Measurements from ENCODE around the gene B4GALT3.

Gene B4GALT3

DNA sequence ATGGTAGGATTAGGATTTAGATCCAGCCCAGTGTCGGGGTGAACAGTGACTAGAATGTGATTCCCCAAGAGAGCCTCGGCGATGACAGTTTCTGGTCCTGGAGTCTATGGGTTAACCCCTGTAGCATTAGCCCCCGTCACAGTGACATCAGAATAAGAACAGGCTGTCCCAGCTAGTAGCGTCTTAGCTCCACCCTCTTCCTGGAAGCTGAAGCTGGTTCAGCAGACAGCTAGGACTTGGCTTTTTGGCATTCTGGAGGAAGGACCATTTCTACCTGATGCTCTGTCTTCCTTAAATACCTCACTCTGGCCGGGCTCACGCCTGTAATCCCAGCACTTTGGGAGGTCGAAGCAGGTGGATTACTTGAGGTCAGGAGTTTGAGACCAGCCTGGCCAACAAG is 29.9 kb upstream of the B4GALT3 start:
- CTCF ChIA-PET, result interaction anchor here (1.0 kb wide), 1 partner anchor 20 kb away, joined by 3 read pairs; no protein-coding TSS in a partner anchor
- TF ChIP-seq, protein P1, sequence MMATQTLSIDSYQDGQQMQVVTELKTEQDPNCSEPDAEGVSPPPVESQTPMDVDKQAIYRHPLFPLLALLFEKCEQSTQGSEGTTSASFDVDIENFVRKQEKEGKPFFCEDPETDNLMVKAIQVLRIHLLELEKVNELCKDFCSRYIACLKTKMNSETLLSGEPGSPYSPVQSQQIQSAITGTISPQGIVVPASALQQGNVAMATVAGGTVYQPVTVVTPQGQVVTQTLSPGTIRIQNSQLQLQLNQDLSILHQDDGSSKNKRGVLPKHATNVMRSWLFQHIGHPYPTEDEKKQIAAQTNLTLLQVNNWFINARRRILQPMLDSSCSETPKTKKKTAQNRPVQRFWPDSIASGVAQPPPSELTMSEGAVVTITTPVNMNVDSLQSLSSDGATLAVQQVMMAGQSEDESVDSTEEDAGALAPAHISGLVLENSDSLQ (IDR thresholded peaks at IDR 0.05), result no peak
- no peak for TF ChIP-seq FOXM1 (IDR thresholded peaks at IDR 0.05; ENCODE audit: borderline replicate concordance)
- no peak for TF ChIP-seq FOXK2 (IDR thresholded peaks at IDR 0.05)
- TF ChIP-seq CTBP1 (IDR thresholded peaks at IDR 0.05; ENCODE audit: borderline replicate concordance), result no peak
- no peak for TF ChIP-seq L3MBTL2 (conservative IDR thresholded peaks at IDR 0.05)
- TF ChIP-seq LEF1 (IDR thresholded peaks at IDR 0.05; ENCODE audit: borderline replicate concordance), result no peak
- TF ChIP-seq HDGF (IDR thresholded peaks at IDR 0.05; ENCODE audit: borderline replicate concordance), result no peak
- no peak for TF ChIP-seq FOXA1 (IDR thresholded peaks at IDR 0.05)
- no peak for TF ChIP-seq ELF4 (IDR thresholded peaks at IDR 0.05)
- no peak for TF ChIP-seq NFRKB (IDR thresholded peaks at IDR 0.05)
- TF ChIP-seq SP1 (IDR thresholded peaks at IDR 0.05), result no peak
- no peak for TF ChIP-seq TARDBP (IDR thresholded peaks at IDR 0.05)
- no peak for TF ChIP-seq ARNT (IDR thresholded peaks at IDR 0.05)
- no peak for TF ChIP-seq SUZ12 (IDR thresholded peaks at IDR 0.05)
- DNase-seq (ENCODE audit: extremely low spot score), result no peak
- POLR2A ChIA-PET, result no interaction called here

DNA sequence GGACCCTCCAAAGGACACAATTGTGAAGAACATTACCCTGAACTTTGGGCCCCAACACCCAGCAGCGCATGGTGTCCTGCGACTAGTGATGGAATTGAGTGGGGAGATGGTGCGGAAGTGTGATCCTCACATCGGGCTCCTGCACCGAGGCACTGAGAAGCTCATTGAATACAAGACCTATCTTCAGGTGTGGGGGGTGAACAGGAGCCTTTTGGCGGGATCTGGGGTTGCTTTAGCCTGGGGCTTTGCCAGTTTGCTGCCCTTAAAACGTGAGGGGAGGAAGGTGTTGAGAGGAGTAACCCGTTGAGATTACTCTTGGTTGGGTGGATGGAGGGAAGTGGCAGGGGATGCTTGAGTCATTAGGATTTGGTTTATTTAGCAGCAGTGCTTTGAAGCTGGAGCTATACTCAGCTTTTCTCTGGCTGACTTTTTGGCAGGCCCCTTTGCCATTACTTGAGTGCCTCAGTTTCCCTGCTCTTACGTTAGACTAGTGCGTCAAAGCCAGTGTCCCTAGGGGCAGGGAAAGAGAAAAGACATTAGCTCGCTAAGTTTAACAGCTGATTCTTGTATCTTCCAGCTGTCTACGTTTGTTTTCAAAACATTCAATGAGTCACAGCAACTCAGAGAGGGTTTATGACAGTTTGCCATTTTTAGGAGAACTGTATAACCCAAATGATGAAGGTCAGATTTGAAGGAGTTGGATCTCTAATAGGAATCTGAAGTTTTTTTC is 29.3 kb upstream of the B4GALT3 start:
- ChIA-PET POLR2A (interaction anchor here (0.6 to 1.4 kb wide), 2 partner anchors 74 to 183 kb away, joined by 3 read pairs; partner anchors contain the start of gene DEDD), CTCF (interaction anchor here (1.0 kb wide), 1 partner anchor 21 kb away, joined by 3 read pairs; no protein-coding TSS in a partner anchor)
- no peak for DNase-seq (ENCODE audit: extremely low spot score)
- TF ChIP-seq LEF1 (IDR thresholded peaks at IDR 0.05; ENCODE audit: borderline replicate concordance), result no peak
- no peak for TF ChIP-seq FOXA1 (IDR thresholded peaks at IDR 0.05)
- no peak for TF ChIP-seq TARDBP (IDR thresholded peaks at IDR 0.05)
- TF ChIP-seq NFRKB (IDR thresholded peaks at IDR 0.05), result no peak
- no peak for TF ChIP-seq FOXM1 (IDR thresholded peaks at IDR 0.05; ENCODE audit: borderline replicate concordance)
- no peak for TF ChIP-seq HDGF (IDR thresholded peaks at IDR 0.05; ENCODE audit: borderline replicate concordance)
- no peak for TF ChIP-seq FOXK2 (IDR thresholded peaks at IDR 0.05)
- TF ChIP-seq CTBP1 (IDR thresholded peaks at IDR 0.05; ENCODE audit: borderline replicate concordance), result no peak
- TF ChIP-seq SP1 (IDR thresholded peaks at IDR 0.05), result no peak
- TF ChIP-seq ELF4 (IDR thresholded peaks at IDR 0.05), result no peak
- TF ChIP-seq ARNT (IDR thresholded peaks at IDR 0.05), result no peak
- no peak for TF ChIP-seq SUZ12 (IDR thresholded peaks at IDR 0.05)

DNA sequence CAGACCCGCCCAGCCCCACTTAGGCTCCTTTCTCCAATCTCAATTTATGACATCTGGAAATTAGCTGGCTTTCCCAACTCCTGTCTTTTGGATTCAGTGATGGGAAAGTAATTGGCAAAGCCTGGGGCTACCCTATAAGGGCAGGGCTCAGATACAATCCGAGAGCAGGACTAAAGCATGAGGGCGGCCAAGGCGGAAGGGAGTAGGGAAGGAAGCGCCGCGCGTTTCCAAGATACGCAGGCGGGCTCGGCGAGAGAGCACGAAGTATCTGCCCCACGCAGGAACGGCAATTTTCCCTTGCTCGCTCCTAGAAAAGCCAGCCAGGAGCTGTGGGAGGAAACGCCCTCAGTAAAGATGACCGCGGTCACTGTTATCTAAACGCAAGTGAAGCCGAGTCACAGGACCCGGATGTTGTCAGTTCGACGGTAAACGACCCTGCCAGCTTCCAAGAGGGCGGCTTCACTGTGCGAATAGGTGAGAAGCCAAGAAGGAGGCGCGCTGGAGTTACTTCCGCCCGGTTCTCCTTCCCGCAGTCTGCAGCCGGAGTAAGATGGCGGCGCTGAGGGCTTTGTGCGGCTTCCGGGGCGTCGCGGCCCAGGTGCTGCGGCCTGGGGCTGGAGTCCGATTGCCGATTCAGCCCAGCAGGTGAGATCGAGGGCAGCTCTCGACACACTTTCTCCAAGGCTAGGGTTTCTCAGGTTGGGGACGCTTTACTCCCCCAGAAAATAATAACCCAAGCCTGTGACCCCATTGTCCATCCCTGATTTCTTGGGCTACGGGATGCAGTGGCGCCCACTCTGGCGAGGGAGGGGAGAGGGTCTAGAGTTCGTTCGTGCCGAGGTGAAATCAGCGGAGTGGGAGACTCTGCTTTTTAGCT is 24.8 kb upstream of the B4GALT3 start, which contains the start of gene NDUFS2:
NDUFS2 (plus strand) TSS at position 532 of the 877 bp plus-strand sequence; CDS start at position 551, 19 bp downstream.
- peak; percentile 45; the same call in 1 of the 2 replicates for TF ChIP-seq L3MBTL2 (conservative IDR thresholded peaks at IDR 0.05)
- peak; percentile 71 for TF ChIP-seq NFRKB (IDR thresholded peaks at IDR 0.05)
- TF ChIP-seq FOXA1 (IDR thresholded peaks at IDR 0.05), result no peak
- peak; percentile 90 for TF ChIP-seq ELF4 (IDR thresholded peaks at IDR 0.05)
- no peak for TF ChIP-seq FOXK2 (IDR thresholded peaks at IDR 0.05)
- TF ChIP-seq TARDBP (IDR thresholded peaks at IDR 0.05), result no peak
- no peak for TF ChIP-seq SUZ12 (IDR thresholded peaks at IDR 0.05)
- POLR2A ChIA-PET, result interaction anchor here (0.6 to 2.7 kb wide), 24 partner anchors 9 to 238 kb away, joined by 3 to 32 read pairs (median 4); partner anchors contain the start of genes APOA2, B4GALT3, FCER1G and MPZ
- peak; percentile 98 for DNase-seq (ENCODE audit: extremely low spot score)
- CTCF ChIA-PET, result interaction anchor here (0.6 to 2.4 kb wide), 6 partner anchors 9 to 180 kb away, joined by 3 to 9 read pairs (median 4); partner anchors contain the start of gene PPOX

DNA sequence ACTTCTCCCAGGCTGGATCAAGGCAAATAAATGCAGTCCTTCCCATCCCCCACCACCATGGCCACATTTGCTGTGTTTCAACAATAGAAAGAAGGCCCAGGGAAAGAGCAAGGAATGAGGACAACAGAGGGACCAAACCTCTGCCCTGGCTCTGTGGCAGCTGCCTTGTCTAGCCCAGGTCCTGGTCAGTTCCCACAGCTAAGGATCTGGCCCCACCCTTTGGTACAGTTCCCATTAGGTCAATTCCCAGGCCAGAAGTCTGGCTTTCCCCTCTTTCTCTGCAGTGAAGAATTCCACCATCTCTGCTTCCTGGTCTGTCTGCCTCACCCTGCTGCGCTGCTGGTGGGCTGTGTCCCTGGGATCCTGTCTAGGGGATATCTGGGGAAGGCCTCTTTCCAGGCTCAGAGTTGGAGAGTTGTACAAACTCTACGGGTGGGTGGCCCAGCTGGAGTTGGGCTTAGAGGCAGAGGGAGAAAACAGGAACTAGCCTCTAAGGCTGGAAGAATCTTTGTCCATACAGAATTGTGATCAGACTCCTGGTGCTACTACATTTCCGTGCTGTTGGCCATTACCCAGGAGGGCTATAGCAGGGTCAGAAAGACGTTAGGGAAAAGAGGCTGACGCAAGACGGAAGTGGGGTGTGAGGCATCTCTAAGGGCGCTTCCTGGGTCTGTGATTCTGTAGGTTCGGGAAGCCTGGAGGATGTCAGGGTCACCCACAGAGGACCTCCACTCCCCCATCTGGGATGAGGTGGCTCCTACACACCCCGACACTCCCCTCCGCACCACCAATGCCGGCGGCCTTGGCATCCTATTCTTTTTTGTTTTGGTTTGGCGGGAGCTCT is 23.9 kb upstream of the B4GALT3 start:
- ChIA-PET CTCF (interaction anchor here (0.6 to 2.4 kb wide), 3 partner anchors 8 to 101 kb away, joined by 4 to 9 read pairs (median 5); no protein-coding TSS in a partner anchor), POLR2A (interaction anchor here (0.6 to 2.7 kb wide), 19 partner anchors 8 to 239 kb away, joined by 3 to 32 read pairs (median 5); partner anchors contain the start of genes APOA2, B4GALT3, FCER1G and MPZ)
- TF ChIP-seq HDGF (IDR thresholded peaks at IDR 0.05; ENCODE audit: borderline replicate concordance), result no peak
- no peak for TF ChIP-seq FOXK2 (IDR thresholded peaks at IDR 0.05)
- TF ChIP-seq ELF4 (IDR thresholded peaks at IDR 0.05), result no peak
- TF ChIP-seq LEF1 (IDR thresholded peaks at IDR 0.05; ENCODE audit: borderline replicate concordance), result no peak
- TF ChIP-seq TARDBP (IDR thresholded peaks at IDR 0.05), result no peak
- TF ChIP-seq SP1 (IDR thresholded peaks at IDR 0.05), result no peak
- no peak for TF ChIP-seq NFRKB (IDR thresholded peaks at IDR 0.05)
- TF ChIP-seq L3MBTL2 (conservative IDR thresholded peaks at IDR 0.05), result no peak
- no peak for TF ChIP-seq CTBP1 (IDR thresholded peaks at IDR 0.05; ENCODE audit: borderline replicate concordance)
- no peak for TF ChIP-seq FOXA1 (IDR thresholded peaks at IDR 0.05)
- no peak for TF ChIP-seq ZNF384 (IDR thresholded peaks at IDR 0.05)
- TF ChIP-seq SUZ12 (IDR thresholded peaks at IDR 0.05), result no peak
- TF ChIP-seq, protein P1 (IDR thresholded peaks at IDR 0.05), result no peak
- no peak for TF ChIP-seq ARNT (IDR thresholded peaks at IDR 0.05)
- no peak for TF ChIP-seq FOXM1 (IDR thresholded peaks at IDR 0.05; ENCODE audit: borderline replicate concordance)
- no peak for TF ChIP-seq BHLHE40 (IDR thresholded peaks at IDR 0.05; ENCODE audit: borderline replicate concordance)
- no peak for DNase-seq (ENCODE audit: extremely low spot score)

All from HEK293T (cell line).